CD14-positive monocyte (primary cell): ENCODE measurements around the gene PTPRR. TPM values are rescaled to one million over a fixed set of nuclear protein-coding genes. Genes with fewer than 3 reads are reported as not detected.

Source experiments
- DNase-seq, 3 donors: peaks; one replicate each; pipeline ENCODE4 v3.0.0-alpha.2; 2011 to 2022
- H2AFZ ChIP-seq: 2 replicates; pipeline ENCODE4 v1.6.0; 2012; ENCODE audit warnings: mild to moderate bottlenecking, low read depth, low read length, inconsistent platforms; ENCODE audit not compliant: insufficient read depth, poor library complexity, severe bottlenecking
- H3K27ac ChIP-seq, 2 donors: 1 replicate in 1 of 2; 2 replicates in 1 of 2; pipeline ENCODE4 v1.5.1; 2012 to 2013; ENCODE audit warnings: low read length in 2 of 2, control low read depth in 1 of 2, inconsistent platforms in 1 of 2, low read depth in 1 of 2, mild to moderate bottlenecking in 1 of 2
- H3K27me3 ChIP-seq, 2 donors: one replicate each; pipeline versions ENCODE4 v1.6.0 to v1.6.1; 2011 to 2013; ENCODE audit warnings: low read length in 2 of 2; ENCODE audit not compliant: control insufficient read depth in 2 of 2, insufficient read depth in 2 of 2
- H3K36me3 ChIP-seq, 2 donors: replicated peaks in 1 of 2; 1 replicate in 1 of 2; 2 replicates in 1 of 2; pipeline versions ENCODE4 v1.5.1 to v1.6.1; 2012 to 2013; ENCODE audit warnings: low read length in 2 of 2, control low read depth in 1 of 2, inconsistent platforms in 1 of 2, mild to moderate bottlenecking in 1 of 2; ENCODE audit not compliant: insufficient read depth in 2 of 2, control insufficient read depth in 1 of 2
- H3K4me1 ChIP-seq, 2 donors: 1 replicate in 1 of 2; 2 replicates in 1 of 2; pipeline versions ENCODE4 v1.5.1 to v1.6.1; 2012 to 2013; ENCODE audit warnings: low read length in 2 of 2, control low read depth in 1 of 2, inconsistent platforms in 1 of 2, mild to moderate bottlenecking in 1 of 2, moderate library complexity in 1 of 2; ENCODE audit not compliant: insufficient read depth in 2 of 2, control insufficient read depth in 1 of 2
- H3K4me2 ChIP-seq: replicated peaks from 2 replicates; pipeline ENCODE3; 2012; ENCODE audit warnings: low read length, moderate library complexity, mild to moderate bottlenecking; ENCODE audit not compliant: poor library complexity, severe bottlenecking; ENCODE audit errors: extremely low read depth
- H3K4me3 ChIP-seq, 3 experiments: fragments of 200-600 bp in 1 of 3; sonication (generic) in 1 of 3; replicated peaks in 1 of 3; 1 replicate in 2 of 3; 2 replicates in 1 of 3; pipeline ENCODE4 v1.5.1; 2011 to 2013; ENCODE audit warnings: low read length in 3 of 3, mild to moderate bottlenecking in 3 of 3, control low read depth in 2 of 3, low read depth in 2 of 3, inconsistent platforms in 1 of 3, moderate library complexity in 1 of 3
- H3K79me2 ChIP-seq: 2 replicates; pipeline ENCODE4 v1.6.0; 2012; ENCODE audit warnings: mild to moderate bottlenecking, control low read depth, inconsistent platforms, low read length, moderate library complexity; ENCODE audit not compliant: insufficient read depth
- H3K9ac ChIP-seq: 2 replicates; pipeline ENCODE4 v1.6.0; 2017; ENCODE audit warnings: low read length, mild to moderate bottlenecking; ENCODE audit not compliant: insufficient read depth, poor library complexity, severe bottlenecking
- H3K9me3 ChIP-seq, 2 donors: replicated peaks in 1 of 2; 1 replicate in 1 of 2; 2 replicates in 1 of 2; pipeline versions ENCODE4 v1.5.1 to v1.6.1; 2012 to 2013; ENCODE audit warnings: low read length in 2 of 2, control low read depth in 1 of 2; ENCODE audit not compliant: control insufficient read depth in 1 of 2, insufficient read depth in 1 of 2
- H4K20me1 ChIP-seq: 2 replicates; pipeline ENCODE4 v1.6.0; 2012; ENCODE audit warnings: mild to moderate bottlenecking, low read length, control low read depth, moderate library complexity; ENCODE audit not compliant: insufficient read depth
- H3K27ac Mint-ChIP-seq, 7 donors: one replicate each; pipeline ENCODE4 v1.8.0; 2020; ENCODE audit warnings: mild to moderate bottlenecking in 7 of 7, mixed read lengths in 7 of 7, moderate library complexity in 6 of 7, inconsistent platforms in 2 of 7
- H3K27me3 Mint-ChIP-seq, 3 donors: one replicate each; pipeline ENCODE4 v1.8.0; 2021 to 2022; ENCODE audit warnings: low read depth in 3 of 3, mild to moderate bottlenecking in 3 of 3, mixed read lengths in 3 of 3, moderate library complexity in 3 of 3, inconsistent platforms in 1 of 3
- H3K36me3 Mint-ChIP-seq, 2 donors: one replicate each; pipeline ENCODE4 v1.8.0; 2020; ENCODE audit warnings: mixed read lengths in 2 of 2, inconsistent platforms in 1 of 2, mild to moderate bottlenecking in 1 of 2
- H3K4me1 Mint-ChIP-seq: one replicate; pipeline ENCODE4 v1.8.0; 2020; ENCODE audit warnings: mild to moderate bottlenecking, mixed read lengths
- H3K4me3 Mint-ChIP-seq, 2 donors: one replicate each; pipeline ENCODE4 v1.8.0; 2020; ENCODE audit warnings: mild to moderate bottlenecking in 2 of 2, mixed read lengths in 2 of 2, moderate library complexity in 1 of 2
- H3K9me3 Mint-ChIP-seq, 7 donors: one replicate each; pipeline ENCODE4 v1.8.0; 2020 to 2022; ENCODE audit warnings: mixed read lengths in 7 of 7, mild to moderate bottlenecking in 6 of 7, moderate library complexity in 6 of 7, inconsistent platforms in 2 of 7
- WGBS: methylation state at CpG from one replicate; pipeline ENCODE4 v1.1.5; 2013; ENCODE audit warnings: missing lambda C conversion rate; ENCODE audit not compliant: insufficient coverage; 5-methylcytosine and 5-hydroxymethylcytosine counted together
- intact Hi-C, 2 donors: fragments of 100-400 bp; cut with micrococcal nuclease; formaldehyde crosslinking; loops; one replicate each; pipeline versions ENCODE4 v1.15.0 to v1.15.1; 2023
- polyA plus RNA-seq, 3 donors: library from polyadenylated mRNA; depleted of rRNA in 1 of 3; unstranded in 2 of 3; stranded (reverse) in 1 of 3; fragments of 300-500 nt in 2 of 3; fragments of >200 nt in 1 of 3; fragmentation: Illumina TruSeq in 2 of 3; gene quantifications; 1 replicate in 2 of 3; 2 replicates in 1 of 3; pipeline ENCODE4 v1.2.3, GENCODE V29; 2012 to 2021
- TF ChIP-seq, protein P1 (sequence below): fragments of 200-600 bp; IDR thresholded peaks from one replicate; pipeline ENCODE4 v1.8.0; 2022; ENCODE audit warnings: antibody characterized with exemption, mild to moderate bottlenecking

Gene PTPRR
- polyA plus RNA-seq, 3 donors: not detected

GRCh38 chr12:70605976-70606375 lies 314.6 kb downstream of the PTPRR start:
- Mint-ChIP-seq H3K4me1 (peaks cover 7% of the 10 kb centered on the region), H3K36me3 (no peaks in the 10 kb centered on the region)

GRCh38 chr12:70604662-70605061 lies 315.9 kb downstream of the PTPRR start:
- intact Hi-C loops: no loop called here
- Histone ChIP-seq H3K9ac (no peak overlapping the region), H4K20me1 (no peaks in the 10 kb centered on the region), H3K9me3 (no peaks in the 10 kb centered on the region), H3K27me3 (peaks cover 14 to 22% of the 10 kb centered on the region in 2 donors), H2AFZ (no peak overlapping the region), H3K36me3 (no peaks in the 10 kb centered on the region), H3K79me2 (no peaks in the 10 kb centered on the region), H3K4me2 (no peak overlapping the region), H3K27ac (no peak overlapping the region), H3K4me1 (peaks cover 5 to 6% of the 10 kb centered on the region in 2 donors), H3K4me3 (no peak overlapping the region)
- H3K9me3 Mint-ChIP-seq: peaks cover 0 to 8% (median 2%) of the 10 kb centered on the region in 7 donors
- no peak for DNase-seq
- H3K4me3 Mint-ChIP-seq: no peak overlapping the region
- peaks cover 4% of the 10 kb centered on the region for H3K4me1 Mint-ChIP-seq
- TF ChIP-seq, protein P1, sequence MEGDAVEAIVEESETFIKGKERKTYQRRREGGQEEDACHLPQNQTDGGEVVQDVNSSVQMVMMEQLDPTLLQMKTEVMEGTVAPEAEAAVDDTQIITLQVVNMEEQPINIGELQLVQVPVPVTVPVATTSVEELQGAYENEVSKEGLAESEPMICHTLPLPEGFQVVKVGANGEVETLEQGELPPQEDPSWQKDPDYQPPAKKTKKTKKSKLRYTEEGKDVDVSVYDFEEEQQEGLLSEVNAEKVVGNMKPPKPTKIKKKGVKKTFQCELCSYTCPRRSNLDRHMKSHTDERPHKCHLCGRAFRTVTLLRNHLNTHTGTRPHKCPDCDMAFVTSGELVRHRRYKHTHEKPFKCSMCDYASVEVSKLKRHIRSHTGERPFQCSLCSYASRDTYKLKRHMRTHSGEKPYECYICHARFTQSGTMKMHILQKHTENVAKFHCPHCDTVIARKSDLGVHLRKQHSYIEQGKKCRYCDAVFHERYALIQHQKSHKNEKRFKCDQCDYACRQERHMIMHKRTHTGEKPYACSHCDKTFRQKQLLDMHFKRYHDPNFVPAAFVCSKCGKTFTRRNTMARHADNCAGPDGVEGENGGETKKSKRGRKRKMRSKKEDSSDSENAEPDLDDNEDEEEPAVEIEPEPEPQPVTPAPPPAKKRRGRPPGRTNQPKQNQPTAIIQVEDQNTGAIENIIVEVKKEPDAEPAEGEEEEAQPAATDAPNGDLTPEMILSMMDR: no peak
- no peak overlapping the region for H3K27ac Mint-ChIP-seq
- peaks cover 18 to 29% (median 24%) of the 10 kb centered on the region in 3 donors for H3K27me3 Mint-ChIP-seq
- H3K36me3 Mint-ChIP-seq: no peaks in the 10 kb centered on the region
- no CpG with 5 or more reads among the region's 4 CpGs for WGBS

More at GRCh38 chr12:70605976-70606375, 314.6 kb downstream of the PTPRR start:
- TF ChIP-seq, protein P1: no peak
- intact Hi-C loops: no loop called here
- Mint-ChIP-seq H3K4me3 (no peak overlapping the region), H3K9me3 (peaks cover 0 to 8% (median 1%) of the 10 kb centered on the region in 7 donors), H3K27me3 (peaks cover 26 to 41% (median 32%) of the 10 kb centered on the region in 3 donors), H3K27ac (no peak overlapping the region)
- no peak overlapping the region for H3K9ac ChIP-seq
- no peak overlapping the region for H2AFZ ChIP-seq
- no peaks in the 10 kb centered on the region for H3K9me3 ChIP-seq
- H3K79me2 ChIP-seq: no peaks in the 10 kb centered on the region
- no peaks in the 10 kb centered on the region for H3K36me3 ChIP-seq
- no peaks in the 10 kb centered on the region for H4K20me1 ChIP-seq
- no peak overlapping the region for H3K4me3 ChIP-seq
- H3K27ac ChIP-seq: no peak overlapping the region
- peaks cover 21 to 33% of the 10 kb centered on the region in 2 donors for H3K27me3 ChIP-seq
- H3K4me2 ChIP-seq: no peak overlapping the region
- peaks cover 8 to 11% of the 10 kb centered on the region in 2 donors for H3K4me1 ChIP-seq
- WGBS: 100% methylated on average over 2 of the region's 5 CpGs
- DNase-seq: no peak
